Measurements from ENCODE around the gene CADM1. TPM values are rescaled to one million over a fixed set of nuclear protein-coding genes. Genes with fewer than 3 reads are reported as not detected.

CADM1 gene
- total and polyA plus RNA-seq, 8 donors, result 0.58 to 29.7 (median 5.3) TPM

- H3K4me1 ChIP-seq, result peaks cover 0 to 6% (median 0%) of the 10 kb centered on the region in 4 donors
- TF ChIP-seq POLR2A (IDR thresholded peaks at IDR 0.05), result no peak
- TF ChIP-seq EP300 (IDR thresholded peaks at IDR 0.05), result no peak
- no peak for TF ChIP-seq CTCF (IDR thresholded peaks at IDR 0.05)
- TF ChIP-seq POLR2AphosphoS5 (IDR thresholded peaks at IDR 0.05), result no peak
- no peak overlapping the region for H3K27ac ChIP-seq
- H3K9me3 ChIP-seq, result no peaks in the 10 kb centered on the region
- no peaks in the 10 kb centered on the region for H3K36me3 ChIP-seq
- no peak for DNase-seq
- intact Hi-C loops (cut with DNase I; ENCODE audit: low total_unique reads), result no loop called here
- H3K27me3 ChIP-seq, result no peaks in the 10 kb centered on the region
- H3K4me3 ChIP-seq, result no peak overlapping the region
- WGBS, 5 donors, result 68 to 81% (median 73%) methylated on average over 1 of the region's 1 CpG
Measured at GRCh38 chr11:115207916-115208315, 296.3 kb downstream of the CADM1 start.

DNA sequence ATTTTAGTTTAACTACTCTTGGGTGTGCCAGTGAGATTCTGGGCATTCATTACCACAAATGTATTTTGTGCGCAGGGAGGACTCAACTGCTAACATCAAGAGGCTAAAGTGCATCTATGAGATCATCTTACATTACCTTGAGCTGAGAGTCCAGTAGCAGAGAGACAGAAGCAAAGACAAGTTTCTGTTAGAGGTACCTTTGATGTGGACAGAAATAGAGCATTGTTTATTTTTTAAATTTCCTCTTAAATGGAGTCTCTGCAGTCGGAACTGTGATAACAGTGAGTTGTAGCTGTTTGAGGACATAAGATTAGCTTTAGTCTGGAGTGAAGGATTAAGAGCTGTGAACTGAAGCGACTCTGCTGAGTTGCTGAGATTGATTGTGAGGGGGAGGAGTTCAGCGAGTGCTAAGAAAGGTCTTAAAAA lies 297.0 kb downstream of the CADM1 start:
- no peak overlapping the region for H3K27ac ChIP-seq

DNA sequence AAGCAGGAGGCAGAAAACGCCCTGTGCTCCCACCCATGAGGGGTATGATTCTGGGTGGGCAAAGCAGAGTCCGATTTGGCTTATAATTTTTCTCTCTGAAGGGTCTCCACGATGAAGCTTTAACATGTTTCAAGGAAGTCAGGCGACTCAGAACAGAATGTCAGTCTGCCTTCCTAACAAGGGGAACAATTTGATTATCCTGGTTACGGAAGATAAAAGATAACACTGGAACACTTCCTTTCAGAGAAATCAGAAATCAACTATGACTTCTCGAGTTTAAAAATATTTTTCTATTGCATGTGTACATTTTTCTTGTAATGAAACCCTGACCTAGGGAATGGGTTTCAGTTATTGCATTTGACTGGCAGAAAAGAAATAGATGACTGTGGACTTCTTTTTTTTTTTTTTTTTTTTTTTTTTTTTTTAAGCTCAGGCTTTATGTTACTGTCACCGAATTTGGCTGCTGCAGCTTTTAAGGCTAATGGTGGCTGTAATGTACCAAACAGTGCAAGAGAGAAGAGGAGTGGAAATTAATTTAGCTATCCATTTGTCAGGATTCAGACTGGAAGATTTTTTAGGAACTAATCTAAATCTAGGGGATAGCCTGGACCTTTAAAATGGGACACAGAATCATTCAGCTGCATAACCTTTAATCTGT lies 297.7 kb downstream of the CADM1 start:
- Histone ChIP-seq H3K27me3 (no peaks in the 10 kb centered on the region), H3K4me3 (no peak overlapping the region), H3K36me3 (no peaks in the 10 kb centered on the region), H3K4me1 (peaks cover 0 to 7% (median 0%) of the 10 kb centered on the region in 4 donors), H3K27ac (no peak overlapping the region), H3K9me3 (no peaks in the 10 kb centered on the region)
- no peak for DNase-seq
- intact Hi-C loops (cut with DNase I; ENCODE audit: low total_unique reads), result no loop called here
- TF ChIP-seq POLR2A (IDR thresholded peaks at IDR 0.05) (no peak), CTCF (IDR thresholded peaks at IDR 0.05) (no peak), POLR2AphosphoS5 (IDR thresholded peaks at IDR 0.05) (no peak), EP300 (IDR thresholded peaks at IDR 0.05) (no peak)
- WGBS, 5 donors, result 79 to 84% (median 81%) methylated on average over 7 of the region's 7 CpGs

More for the DNA sequence above, 297.0 kb downstream of the CADM1 start:
- no peak overlapping the region for H3K4me3 ChIP-seq
- DNase-seq, result no peak
- no peaks in the 10 kb centered on the region for H3K36me3 ChIP-seq
- no peaks in the 10 kb centered on the region for H3K27me3 ChIP-seq
- TF ChIP-seq POLR2A (IDR thresholded peaks at IDR 0.05) (no peak), EP300 (IDR thresholded peaks at IDR 0.05) (no peak), POLR2AphosphoS5 (IDR thresholded peaks at IDR 0.05) (no peak), CTCF (IDR thresholded peaks at IDR 0.05) (no peak)
- H3K4me1 ChIP-seq, result peaks cover 0 to 6% (median 0%) of the 10 kb centered on the region in 4 donors
- H3K9me3 ChIP-seq, result no peaks in the 10 kb centered on the region
- 27 to 46% (median 39%) methylated on average over 4 of the region's 4 CpGs for WGBS, 5 donors
- intact Hi-C loops (cut with DNase I; ENCODE audit: low total_unique reads), result no loop called here

DNA sequence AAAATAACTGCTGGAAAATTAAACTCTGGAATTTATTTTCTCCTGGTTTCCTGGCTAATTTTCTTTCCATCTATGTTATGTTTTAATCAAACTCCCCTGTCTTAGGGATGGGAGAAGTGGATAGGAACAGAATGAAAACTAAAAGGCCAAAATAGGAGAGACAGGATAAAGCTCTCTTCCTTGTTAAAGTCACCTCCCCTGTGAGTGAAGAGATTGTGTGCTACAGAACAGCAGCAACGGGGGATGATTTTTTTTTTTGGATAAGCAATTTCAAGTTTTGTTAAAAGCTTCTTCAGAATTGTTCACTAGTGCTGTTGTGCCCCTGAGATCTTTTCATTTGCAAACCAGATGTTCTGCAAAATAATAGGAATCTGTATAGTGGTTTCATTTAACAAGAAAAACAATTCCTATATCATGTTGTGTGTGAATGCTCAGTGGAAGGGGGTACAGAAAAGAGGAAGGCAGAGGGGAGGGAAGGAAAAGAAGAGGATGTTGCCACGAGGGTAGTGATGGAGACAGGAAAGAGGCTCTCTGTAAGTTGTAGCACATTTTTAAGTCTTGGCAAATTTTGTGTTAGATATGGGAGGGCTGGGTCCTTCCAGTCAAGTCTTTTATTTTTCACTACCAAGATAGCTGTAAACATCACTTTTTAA lies 301.2 kb downstream of the CADM1 start:
- no peak for DNase-seq
- Histone ChIP-seq H3K4me1 (peaks cover 0 to 16% (median 0%) of the 10 kb centered on the region in 4 donors), H3K9me3 (no peaks in the 10 kb centered on the region), H3K27me3 (no peaks in the 10 kb centered on the region), H3K4me3 (no peak overlapping the region), H3K36me3 (no peaks in the 10 kb centered on the region), H3K27ac (no peak overlapping the region)
- TF ChIP-seq POLR2A (IDR thresholded peaks at IDR 0.05), result no peak
- TF ChIP-seq POLR2AphosphoS5 (IDR thresholded peaks at IDR 0.05), result no peak
- no peak for TF ChIP-seq EP300 (IDR thresholded peaks at IDR 0.05)
- TF ChIP-seq CTCF (IDR thresholded peaks at IDR 0.05), result no peak
- 49 to 55% (median 52%) methylated on average over 2 of the region's 2 CpGs for WGBS, 5 donors
- intact Hi-C loops (cut with DNase I; ENCODE audit: low total_unique reads), result no loop called here

All from stomach (tissue), 9 donors.